Tibial nerve (tissue), 4 donors: ENCODE measurements around the gene TRIM24.

Experiments
- EP300 ChIP-seq, 2 donors: sonication (generic); formaldehyde crosslinking; IDR thresholded peaks; one replicate each; pipeline ENCODE4 v1.6.1; 2017; ENCODE audit warnings: antibody characterized with exemption in 2 of 2, mild to moderate bottlenecking in 1 of 2
- POLR2A ChIP-seq, 2 donors: fragments of 450-650 bp; IDR thresholded peaks; one replicate each; pipeline ENCODE4 v1.6.1; 2017; ENCODE audit warnings: antibody characterized with exemption in 2 of 2, mild to moderate bottlenecking in 2 of 2, moderate library complexity in 2 of 2
- TF ChIP-seq, protein P1 (sequence below), 5 experiments: fragments of 200-600 bp in 3 of 5; fragments of 450-650 bp in 2 of 5; sonication (generic) in 3 of 5; IDR thresholded peaks; one replicate each; pipeline ENCODE4 v1.5.1; 2016 to 2019; ENCODE audit warnings: antibody characterized with exemption in 5 of 5, mild to moderate bottlenecking in 3 of 5, moderate library complexity in 2 of 5

DNA sequence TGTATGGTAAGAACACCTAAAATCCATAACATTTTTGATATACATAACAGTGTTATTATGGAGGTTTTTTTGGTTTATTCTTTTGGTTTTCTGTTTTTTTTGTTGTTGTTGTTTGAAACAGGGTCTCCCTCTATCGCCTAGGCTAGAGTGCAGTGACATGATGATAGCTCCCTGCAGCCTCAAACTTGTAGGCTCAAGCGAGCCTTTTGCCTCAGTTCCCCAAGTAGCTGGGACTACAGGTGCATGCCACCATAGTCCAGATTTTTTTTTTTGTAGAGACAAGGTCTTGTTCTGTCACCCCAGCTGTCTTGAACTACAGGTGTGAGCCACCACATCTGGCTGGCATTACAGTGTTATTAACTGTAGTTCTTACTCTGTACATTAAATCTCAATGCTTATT is 83.7 kb downstream of the TRIM24 start:
- TF ChIP-seq, protein P1, sequence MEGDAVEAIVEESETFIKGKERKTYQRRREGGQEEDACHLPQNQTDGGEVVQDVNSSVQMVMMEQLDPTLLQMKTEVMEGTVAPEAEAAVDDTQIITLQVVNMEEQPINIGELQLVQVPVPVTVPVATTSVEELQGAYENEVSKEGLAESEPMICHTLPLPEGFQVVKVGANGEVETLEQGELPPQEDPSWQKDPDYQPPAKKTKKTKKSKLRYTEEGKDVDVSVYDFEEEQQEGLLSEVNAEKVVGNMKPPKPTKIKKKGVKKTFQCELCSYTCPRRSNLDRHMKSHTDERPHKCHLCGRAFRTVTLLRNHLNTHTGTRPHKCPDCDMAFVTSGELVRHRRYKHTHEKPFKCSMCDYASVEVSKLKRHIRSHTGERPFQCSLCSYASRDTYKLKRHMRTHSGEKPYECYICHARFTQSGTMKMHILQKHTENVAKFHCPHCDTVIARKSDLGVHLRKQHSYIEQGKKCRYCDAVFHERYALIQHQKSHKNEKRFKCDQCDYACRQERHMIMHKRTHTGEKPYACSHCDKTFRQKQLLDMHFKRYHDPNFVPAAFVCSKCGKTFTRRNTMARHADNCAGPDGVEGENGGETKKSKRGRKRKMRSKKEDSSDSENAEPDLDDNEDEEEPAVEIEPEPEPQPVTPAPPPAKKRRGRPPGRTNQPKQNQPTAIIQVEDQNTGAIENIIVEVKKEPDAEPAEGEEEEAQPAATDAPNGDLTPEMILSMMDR (IDR thresholded peaks at IDR 0.05), result no peak
- TF ChIP-seq EP300 (IDR thresholded peaks at IDR 0.05) (no peak), POLR2A (IDR thresholded peaks at IDR 0.05) (no peak)
